LoVo (cell line): ENCODE data around the gene AFG1L.
"Not testable (repeated sequence)": the region's sequence is repeated elsewhere in the genome, so short reads cannot be mapped to it uniquely, and the experiment has no call there.

Source experiments
- DNase-seq: peaks from one replicate; pipeline ENCODE4 v3.0.0-alpha.2; 2016; ENCODE audit warnings: low spot score

The AFG1L gene

DNA sequence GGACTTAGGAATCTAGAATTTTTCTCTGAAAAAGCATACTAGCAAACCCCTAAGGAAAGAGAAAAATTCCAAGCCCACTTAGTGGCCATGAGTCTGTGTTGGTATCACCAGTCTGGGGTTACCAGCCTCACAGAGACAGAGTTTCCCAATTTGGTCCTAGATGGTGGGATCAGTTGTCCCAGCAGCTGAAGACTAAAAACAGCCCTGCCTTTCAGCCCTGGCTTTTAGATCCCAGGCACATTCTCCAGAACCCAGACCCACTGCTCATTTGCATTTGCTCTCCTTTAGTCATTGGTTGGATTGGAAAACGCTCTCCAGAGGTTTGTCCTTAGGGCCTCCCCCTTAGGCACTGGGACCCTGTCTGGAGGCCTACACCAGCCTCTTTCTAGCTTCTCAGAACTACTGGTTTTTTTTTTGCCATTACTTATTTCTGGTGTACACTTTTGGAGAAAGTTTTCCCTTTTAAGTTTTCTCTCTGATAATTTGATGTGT is 226.8 kb downstream of the AFG1L start:
- DNase-seq = no peak

DNA sequence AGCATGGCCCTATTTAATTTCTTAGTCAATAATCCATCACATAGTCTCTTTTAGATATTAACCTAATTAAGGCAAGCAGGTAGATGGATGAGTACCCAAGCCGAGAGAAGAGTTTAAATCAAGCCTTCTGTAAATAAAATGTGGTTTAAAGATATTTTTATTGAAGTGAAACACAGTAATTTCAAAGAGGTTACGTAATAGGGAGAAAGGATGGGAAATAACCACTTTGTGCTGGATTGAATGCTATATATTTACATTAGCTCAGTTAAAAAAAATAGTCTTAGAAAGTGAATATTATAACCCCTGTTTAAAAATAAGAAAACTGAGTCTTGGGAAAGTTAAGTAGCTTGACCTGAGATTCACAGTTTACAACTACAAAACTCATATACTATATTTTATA is 228.8 kb downstream of the AFG1L start:
- no peak for DNase-seq

DNA sequence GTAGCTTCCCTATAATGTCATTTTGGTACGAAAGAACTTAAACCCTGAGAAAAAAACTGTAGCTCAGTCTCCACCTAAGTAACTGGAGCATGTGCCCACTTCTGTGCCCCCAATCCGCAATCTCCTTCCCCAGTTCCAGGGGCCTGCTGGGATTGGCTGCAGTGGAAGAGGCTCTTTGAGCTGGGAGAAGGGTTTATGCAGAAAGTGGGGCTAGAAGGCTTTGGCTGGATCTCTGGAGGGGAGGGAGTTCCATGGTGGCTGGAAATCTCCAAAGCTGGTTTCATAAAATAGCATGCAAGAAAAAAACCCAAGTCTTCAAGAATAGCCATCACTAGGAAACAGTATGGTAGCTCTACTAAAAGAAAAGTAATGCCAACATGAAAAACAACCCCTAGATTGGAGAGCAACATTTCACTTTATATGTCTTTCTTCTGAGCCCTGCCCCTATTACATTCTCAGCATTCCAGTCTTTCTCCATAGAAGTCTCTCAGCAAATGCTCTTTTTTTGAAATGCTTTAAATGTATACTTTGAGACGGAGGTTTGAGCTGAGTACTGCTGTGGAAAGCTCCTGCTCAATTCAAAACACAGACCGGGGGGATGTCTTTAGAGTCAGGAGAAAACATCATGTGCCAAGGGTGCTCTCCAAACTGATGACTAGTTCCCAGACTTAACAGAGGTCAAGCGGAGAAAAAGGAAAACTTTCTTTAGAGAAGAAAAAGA is 229.8 kb downstream of the AFG1L start:
- no peak for DNase-seq

DNA sequence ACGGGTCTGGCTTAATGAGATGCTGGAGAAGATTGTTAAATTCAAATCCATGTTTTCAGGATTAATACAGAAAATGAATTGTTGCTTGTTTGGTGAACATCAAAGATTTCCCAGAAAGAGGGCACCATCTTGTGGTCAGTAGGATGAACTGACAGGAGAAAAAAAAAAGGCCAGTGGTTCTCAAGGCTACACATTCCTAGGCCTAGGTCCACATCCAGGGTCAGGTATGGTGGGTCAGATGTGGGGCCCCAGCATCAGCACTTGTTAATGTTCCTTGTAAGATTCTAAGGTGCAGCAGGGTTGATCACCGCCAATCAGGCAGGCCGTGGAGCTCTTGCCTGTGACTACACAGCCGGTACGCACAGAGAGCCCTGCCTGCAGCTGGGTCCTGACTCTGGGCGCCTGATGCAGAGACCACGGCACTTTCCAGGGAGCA is 231.9 kb downstream of the AFG1L start:
- peak; percentile 54 for DNase-seq

DNA sequence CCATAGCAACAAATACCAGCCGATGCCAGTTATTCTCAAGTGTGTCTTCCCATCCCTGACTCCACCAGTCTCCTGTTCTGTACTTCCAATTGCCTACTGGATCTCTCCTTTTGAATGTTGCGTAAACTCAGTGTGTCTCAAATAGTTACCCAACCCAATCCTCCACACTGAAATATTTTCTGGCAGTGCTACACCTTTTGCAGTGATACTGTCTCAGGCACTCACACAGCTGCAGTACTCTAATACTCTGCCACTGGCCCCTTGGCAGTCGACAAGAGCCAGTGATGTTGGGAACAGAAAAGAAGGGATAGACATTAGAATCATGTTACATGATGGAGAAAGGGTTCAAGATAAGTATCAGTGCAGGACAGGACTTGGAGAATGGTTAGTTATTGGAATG is 234.0 kb downstream of the AFG1L start:
- DNase-seq = no peak

DNA sequence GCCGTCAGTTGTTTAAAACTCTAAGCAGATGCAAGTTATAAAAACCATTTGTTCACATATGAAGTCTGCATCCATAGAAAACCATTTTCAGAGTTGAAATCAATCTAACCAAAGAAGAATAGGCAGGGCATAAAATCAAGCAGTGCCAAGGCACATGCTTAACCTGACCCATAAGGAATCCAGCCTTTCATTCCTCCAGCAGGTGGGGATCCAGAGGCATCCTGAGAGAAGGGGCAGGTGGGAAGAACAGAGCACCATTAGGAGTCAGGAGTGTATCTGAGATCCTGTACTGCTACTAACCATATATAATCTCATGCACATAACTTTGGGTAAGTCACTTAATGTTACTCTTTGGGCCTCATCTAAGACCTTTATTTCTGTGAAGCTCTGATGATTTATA is 236.5 kb downstream of the AFG1L start:
- no peak for DNase-seq

DNA sequence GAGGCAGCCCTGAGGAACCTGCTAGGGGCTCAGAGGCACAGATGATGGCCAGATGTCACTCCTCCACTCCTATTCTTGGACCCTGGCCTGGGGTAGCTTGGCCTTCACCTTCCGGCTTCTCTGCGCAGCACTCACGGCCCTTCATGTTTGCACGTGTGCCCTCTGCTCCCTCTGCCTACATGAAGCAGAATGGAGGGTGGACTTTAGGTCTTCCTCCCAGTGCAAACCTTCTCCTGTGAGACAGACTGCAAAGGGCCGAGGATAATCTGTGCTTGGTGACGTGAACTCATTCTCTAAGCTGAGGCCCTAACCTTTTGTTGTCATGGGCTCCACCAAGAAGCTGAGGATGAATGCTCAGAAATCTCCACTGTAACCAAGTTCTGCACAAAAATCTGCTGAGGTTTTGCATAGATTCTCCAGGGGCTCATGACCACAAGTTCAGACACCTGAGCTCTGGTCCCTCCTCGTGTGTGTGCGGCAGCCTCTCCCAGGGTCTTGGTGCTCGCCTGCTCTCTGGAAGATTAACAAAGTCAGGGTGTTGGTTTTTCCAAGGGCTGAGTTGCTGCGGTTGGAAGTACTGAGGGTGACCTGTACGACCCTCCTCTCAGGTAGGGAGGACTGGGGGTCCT is 240.4 kb downstream of the AFG1L start:
- no peak for DNase-seq

DNA sequence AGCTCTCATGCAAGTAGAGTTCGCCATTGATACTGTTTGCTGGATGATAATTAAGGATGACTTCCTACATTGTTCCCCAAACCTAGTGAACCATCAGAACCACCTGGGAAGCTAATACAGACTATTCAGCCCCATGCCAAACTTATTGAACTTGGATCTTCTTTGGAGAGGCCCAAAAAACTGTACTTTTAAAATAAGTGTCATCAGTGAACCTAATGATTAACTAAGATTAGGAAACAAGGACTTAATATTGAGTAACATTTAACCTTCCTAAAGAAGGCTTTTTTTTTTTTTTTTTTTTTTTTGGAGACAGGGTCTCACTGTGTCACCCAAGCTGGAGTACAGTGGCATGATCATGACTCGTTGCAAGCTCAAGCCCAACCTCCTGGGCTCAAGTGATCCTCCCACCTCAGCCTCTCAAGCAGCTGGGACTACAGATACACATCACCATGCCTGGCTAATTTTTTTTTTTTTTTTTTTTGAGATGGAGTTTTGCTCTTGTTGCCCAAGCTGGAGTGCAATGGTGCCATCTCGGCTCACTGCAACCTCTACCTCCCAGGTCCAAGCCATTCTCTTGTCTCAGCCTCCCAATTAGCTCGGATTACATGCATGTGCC is 241.2 kb downstream of the AFG1L start:
- DNase-seq = not testable (repeated sequence)

DNA sequence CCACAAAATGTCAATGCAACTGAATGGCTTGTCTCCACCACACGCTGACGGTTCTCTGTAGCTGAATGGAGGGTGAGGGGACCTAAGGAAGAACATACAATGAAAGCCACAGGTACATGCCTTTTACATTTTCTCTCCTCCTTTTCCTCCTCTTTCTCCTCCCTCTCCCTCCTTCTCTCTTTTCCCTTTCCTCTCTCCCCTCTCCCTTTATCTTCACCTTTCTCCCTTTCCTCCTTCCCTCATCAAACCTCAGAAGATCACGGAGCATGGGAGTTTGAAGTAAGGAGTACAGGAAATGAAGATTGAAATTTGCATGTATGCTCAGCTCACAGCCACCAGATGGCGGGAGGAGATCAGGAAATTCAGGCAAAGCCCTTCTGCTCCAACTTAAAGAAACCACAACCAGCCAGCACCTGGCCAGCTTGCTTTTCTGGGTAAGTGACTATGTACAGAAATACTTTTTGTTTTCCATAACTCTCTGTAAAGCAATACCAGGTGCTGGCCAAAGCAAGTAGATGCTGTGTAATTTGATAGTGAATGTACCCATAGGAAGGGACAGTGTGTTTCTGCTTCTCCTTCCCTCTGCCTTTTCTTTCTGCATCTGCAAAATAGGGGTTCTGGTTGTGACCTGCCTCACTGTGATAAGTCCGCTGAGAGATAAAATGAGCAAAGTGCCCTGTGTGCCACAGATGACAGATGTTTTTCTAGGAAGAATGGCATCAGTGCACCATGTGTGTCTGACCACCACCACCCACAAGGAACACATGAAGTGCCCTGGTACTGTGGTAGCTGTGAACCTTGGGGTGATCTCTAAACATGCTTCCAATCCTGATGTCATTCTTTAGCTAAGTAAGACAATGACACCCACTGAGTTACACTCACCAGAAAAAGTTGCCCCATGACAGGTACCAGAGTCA is 247.2 kb downstream of the AFG1L start:
- DNase-seq = peak; percentile 76

DNA sequence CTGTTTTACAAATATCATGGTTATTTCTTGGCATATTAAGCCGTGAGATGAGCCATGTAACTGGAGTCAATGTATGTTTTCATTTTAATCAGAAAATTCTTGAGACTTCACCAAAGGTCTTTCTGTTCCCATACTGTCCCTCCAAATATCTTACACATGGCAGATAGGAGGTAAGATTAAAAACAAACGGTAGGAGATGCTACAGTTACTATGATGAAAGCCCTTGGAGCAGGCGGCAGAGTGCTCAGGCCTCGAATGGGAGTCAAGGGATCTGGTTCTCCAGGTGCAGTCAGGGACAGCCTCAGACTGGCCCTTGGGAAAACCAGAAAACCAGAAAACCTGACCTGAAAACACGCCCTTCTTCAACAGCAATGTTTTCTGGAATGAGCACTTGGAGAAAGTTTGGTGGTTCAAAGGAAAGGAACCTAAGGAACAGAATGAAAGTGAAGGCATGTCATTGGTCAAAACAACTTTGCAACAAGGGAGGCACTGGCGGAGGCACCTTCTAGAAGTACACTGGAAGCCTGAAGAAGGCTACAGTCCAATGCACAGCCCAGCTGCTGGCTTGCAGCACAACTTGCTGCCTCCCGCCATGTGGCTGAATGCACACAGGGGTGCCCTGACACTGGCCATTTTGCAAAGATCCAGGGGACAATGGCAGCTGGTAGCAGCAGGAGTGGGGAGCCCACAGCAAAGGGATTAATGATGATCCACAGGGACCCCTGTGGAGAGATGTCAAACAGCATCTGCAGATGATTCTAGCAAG is 248.5 kb downstream of the AFG1L start:
- DNase-seq = no peak

DNA sequence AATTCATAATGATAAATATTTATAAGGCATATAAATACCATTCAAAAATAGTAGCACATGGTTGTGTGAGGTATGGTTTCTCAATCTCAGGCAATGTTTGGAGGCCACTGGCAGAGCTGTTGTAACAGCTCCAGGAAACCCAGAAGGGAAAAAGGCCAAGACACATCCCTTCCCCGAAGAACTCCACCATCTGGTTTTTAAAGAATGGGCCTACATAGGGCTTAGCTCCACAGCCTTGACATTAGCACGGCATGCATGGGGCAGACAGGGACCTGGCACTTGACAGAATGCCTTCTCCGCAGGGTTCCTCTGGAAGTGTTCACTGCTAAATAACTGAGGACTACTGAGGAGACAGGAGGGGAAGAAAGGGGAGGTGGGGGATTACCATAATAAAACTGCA is 249.8 kb downstream of the AFG1L start:
- DNase-seq = no peak

DNA sequence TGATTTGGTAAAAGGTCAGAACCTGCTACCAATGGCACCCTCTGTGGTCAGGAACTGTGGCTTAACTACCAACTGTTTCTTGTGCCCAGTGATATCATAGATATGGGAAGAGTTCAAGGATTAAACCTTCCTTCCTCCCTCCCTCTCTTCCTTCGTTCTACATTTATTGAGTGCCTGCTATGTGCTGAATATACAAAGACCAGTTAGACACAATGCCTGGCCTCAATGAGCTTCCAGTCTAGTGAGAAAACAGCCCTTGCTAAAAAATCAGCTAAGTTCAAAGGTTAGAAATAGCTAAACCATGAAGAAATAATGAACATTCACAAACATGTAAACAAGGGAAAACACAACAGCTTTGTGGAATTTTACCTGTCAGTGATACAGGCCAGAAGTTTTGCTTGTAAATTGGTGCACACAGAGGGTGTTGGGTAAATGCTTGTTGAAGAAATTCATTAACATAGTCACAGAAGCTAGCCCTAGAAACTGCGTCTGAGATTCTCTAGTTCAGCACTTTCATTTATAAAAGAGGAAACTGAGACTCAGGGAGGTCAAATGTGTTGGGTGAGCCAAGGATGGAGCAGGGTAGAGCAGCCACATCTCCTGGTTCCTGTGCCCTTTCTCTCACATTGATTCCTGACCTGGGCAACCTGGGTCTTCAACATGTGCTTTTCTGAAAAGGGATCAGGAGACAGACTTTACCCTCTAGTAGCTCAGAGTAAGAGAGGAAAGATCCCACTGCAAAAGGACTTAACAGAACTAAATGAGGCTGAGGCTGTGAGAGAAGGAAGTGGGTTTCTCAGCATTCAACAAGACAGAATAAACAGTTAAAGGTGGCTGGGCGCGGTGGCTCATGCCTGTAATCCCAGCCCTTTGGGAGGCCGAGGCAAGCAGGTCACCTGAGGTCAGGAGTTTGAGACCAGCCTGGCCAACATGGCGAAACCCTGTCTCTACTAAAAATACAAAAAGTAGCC is 251.5 kb downstream of the AFG1L start:
- no peak for DNase-seq

DNA sequence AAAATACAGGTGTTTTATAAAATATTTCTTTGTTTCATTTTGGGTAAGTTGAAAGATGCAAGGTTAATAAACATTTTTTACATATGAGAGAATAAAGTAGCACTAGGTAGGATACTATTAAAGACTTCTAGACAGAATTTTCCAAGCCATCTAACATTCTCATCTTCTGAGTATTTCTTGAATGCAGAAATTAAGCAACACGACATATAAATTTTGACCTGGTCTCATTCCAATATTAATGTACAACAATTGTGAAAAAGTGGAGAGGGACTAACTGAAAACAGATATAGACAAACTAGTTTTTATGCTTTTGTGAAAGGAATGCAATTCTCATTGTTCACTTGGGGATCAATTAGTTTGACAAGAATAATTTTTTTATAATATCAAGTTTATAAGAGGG is 254.4 kb downstream of the AFG1L start:
- DNase-seq = no peak

DNA sequence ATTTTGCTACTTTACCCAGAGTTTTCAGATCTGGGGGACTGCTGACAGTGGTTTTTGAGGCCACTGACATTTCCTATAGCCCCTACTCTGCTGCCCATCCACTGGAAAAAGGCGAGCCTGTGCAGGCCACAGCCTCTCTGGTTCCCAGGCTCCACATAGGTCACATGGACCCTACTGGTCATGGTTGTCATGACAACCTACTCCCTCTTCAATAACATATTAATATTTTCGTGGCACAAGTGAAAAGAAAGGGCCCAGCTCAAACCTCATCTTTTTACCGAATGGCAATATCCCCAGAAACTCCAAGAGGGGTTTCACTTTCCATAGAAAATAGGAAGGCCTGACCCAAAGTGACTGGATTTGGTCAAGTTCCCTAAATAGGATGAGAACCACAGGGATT is 254.9 kb downstream of the AFG1L start:
- DNase-seq = no peak

DNA sequence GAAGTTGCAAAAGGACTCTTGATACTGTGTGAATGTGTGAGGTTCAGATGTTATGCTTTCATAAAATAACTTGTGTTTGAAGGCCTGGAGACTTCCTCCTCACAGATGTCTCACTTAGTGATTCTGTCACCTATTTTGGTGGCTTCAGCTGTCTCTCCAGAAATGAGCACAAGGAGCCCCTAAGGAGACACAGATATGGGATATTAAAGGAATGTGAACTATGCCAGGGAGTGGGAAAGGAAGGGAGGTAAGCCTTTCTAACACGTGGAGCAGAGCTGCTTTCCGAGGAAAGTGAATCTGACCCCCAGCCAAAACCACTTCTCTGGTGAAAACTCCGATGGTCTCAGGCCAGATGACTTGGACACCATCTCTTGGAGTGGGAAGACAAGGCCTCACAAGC is 255.4 kb downstream of the AFG1L start:
- DNase-seq = no peak

DNA sequence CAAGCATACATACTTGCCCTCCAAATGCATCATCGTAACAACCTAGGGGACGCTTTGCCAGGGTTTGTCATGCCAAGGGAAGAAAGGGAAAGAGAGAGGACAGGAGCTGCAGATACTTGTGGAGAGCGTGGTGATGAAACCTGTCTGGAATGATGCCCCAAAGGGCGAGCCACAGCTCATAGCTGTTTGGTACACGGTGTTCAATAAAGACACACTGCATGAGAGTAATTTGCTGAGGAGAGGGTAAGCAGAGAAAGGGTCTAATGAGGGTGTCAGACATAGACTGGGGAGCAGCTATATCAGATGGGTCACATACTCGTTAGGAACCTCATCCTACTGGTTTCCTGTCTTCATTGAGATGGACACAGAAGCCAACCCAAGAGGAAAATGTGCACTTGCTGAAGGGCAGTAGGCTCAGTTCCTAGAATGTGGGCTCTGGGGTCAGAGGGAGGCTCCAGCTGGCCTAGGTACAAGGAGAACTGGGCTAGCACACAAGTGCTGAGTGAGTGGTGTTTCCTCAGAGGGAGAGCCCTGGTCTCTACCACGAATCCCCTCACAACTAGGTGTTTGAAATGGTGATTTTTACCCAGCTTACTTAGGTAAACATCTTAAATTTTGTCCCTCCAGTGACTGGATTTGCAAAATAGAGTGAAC is 260.7 kb downstream of the AFG1L start:
- DNase-seq = no peak

DNA sequence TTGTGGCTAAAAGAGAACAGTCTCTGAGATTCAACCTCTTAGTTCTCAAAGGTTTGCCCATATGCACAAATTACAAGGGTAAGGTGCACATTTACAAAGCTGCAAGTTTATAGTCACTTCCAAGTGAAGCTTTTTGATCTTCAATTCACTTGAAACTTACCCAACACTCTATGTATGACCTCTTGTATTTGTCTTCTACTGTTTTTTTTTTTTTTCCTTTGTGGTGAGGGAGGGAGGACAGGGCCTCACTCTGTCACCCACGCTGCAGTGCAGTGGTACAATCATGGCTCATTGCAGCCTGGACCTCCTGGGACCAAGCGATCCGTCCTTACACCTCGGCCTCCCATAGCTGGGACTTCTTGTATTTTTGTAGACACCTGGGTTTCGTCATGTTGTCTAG is 261.4 kb downstream of the AFG1L start:
- no peak for DNase-seq

DNA sequence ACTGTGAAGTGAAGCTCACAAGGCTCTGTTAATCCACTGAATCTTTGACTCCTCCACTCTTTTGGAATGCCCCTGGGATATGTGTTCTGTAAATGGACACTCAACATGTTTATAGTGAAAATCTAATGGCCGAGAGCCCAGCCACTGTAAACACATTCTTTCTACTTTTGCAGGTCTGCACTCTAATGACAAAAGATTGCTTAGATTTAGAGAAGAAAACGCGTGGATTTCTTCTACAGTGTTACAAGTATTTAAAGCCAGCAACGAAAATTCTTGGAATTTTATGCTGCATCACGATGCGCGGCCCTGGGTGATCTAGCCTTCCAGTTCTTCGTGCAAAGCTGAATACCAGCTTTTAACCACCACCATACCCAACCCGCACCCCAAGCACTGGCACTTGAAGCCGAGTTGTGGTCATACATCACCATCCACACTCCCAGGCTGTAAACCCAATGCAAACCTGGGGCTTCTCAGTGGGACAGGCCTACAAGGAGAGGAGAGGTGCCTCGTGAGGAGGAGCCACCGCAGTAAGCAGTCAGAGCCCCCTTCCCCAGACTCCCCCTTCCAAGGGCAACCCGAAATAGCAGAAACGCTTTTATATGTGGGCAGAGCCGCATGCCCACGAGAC is 262.1 kb downstream of the AFG1L start:
- no peak for DNase-seq
